GM18870 (cell line): ENCODE data around the gene DDB1.

Source experiments
- ATAC-seq: cut with Tn5 transposase; IDR thresholded peaks from one replicate; pipeline ENCODE4 v1.9.1; 2021; ENCODE audit warnings: moderate library complexity; ENCODE audit not compliant: unreplicated experiment

The DDB1 gene

GRCh38 chr11:61337706-61338470 is 5.0 kb upstream of the DDB1 start:
- no peak for ATAC-seq

DNA sequence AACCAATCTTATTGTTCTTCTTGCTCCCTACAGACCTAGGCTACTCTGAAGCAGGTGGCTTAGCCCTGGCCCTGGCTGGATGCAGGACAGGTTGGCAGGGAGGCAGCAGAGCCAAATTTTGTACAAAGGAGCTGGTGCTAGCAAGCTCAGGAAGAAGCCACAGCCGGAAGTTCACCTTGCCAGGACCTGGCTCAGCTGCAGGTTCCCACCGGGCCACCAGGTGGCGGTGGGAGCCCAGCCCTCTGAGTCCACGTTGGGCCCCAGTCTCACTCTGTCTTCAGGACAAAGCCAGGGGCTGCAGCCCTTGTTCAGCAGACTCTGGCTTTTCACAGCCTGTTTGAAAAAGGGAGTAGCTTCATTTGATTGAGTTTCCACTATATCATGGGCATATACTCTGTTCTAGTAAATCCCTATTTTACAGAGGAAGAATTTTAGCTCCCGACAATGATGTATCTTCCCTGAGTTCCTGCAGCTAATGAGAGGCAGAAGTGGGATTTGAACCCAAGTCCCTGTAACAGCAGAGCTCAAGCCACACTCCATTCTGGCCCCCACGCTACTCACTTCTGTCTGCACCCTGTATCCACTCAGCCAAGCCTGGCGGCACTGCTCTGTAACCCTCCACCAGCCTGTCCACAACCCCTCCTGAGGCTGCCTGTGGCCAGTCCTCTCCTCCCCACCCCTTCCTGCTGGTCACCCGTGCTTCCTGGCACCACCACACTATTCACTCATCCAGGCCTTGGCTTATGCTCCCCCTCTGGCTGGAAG is 3.4 kb upstream of the DDB1 start:
- ATAC-seq = no peak

GRCh38 chr11:61335355-61335710 is 2.4 kb upstream of the DDB1 start:
- ATAC-seq = no peak

GRCh38 chr11:61334434-61335354 is 1.8 kb upstream of the DDB1 start:
- ATAC-seq = no peak

DNA sequence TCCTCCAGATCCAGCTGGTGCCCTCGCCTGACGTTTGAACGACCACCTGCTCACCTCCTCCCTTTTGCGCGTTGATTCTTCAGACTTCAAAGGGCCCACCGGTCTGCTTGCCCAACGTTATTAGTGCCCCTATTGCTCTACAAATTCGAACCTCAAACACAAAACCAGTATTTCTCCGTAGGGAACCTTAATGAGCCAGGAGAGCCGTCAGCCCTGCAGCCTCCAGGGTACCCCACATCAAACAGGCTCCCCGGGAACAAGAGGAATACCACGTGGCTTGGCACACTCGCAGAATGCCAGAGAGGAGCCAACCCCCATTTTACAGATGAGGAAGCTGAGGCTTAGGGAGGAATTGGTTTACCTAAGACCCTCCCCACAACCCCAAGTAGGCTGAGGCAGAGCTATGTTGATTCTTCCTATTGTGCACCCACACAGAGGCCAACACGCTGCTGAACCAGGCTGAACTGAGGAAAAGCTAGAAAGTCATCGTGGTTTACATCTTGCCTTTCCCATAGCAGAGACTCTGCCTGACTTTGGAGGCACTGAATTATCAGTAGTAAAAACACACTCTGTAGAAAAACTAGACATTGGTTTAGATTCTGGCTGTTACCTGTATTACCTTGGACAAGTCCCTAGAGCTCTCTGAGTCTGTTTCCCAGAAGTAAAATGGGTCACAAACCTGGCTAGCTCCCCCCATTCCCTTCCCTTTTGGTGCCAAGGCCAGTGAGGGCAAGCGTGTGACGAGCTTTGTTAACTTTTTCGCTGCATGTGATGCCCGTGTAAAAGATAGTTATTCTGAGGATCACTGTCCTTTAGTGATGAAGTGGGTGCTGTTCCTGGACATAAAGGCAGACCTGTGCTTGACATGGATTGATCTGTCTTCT is 887 bp upstream of the DDB1 start:
- no peak for ATAC-seq

DNA sequence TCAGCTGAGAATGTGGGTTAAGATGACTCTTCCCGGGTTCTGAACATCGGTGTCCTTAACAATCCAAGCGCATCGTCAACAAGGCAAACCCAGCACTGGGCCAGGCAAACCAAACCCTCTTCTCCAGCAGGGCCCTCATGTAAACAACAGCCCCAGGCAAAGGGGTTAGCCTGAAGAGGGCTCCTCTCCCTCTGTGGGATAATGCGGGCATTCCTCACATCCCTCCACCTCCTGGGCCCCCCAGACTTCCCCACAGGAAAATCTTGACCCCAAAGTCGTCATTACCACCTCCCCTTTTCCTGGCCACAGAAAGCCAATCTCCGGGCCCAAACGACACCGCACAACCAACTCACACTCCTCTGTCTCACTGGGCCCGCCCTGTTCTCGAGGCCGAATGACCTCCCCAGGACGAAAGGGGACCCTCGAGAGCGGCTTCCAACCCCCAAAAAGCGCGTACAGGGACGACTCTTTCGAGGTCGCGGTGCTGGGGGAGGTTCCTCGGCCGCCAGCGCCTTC is 566 bp downstream of the DDB1 start:
- ATAC-seq = no peak

DNA sequence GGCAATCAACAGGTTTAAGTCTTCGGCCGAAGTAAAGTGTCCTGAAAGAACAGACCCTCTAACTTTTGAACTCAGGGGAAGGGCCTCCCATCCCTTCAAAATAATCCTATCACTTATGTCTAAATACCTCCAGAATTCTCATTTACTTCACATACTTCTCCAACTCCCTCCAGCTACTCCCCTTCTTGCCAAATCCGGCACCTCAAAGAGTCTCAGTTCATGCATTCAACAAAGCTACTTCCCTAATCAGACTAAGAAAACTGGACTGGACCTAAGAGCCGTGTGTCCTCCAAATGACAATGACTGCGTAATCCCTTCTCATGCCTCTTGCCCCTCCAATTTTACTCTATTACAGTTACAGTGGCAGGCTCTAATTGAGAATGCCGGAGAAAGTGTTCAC is 1.3 kb downstream of the DDB1 start:
- no peak for ATAC-seq

- ATAC-seq = no peak
These were observed 3.0 kb downstream of the DDB1 start for GRCh38 chr11:61329871-61330270.

DNA sequence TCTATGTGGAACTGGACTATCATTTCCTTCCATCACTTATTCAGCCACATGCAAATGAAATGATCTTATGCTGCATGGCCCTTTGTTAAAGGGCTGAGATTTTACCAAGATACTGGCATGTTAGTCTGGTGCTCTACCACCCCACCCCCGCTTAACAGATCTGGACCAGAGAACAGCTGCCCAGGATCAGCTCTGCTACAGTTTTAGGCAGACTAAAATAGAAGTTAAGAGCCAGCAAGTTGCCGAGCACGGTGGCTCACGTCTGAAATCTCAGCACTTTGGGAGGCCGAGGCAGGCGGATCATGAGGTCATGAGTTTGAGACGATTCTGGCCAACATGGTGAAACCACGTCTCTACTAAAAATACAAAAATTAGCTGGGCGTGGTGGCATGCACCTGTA is 4.6 kb downstream of the DDB1 start:
- ATAC-seq = no peak

DNA sequence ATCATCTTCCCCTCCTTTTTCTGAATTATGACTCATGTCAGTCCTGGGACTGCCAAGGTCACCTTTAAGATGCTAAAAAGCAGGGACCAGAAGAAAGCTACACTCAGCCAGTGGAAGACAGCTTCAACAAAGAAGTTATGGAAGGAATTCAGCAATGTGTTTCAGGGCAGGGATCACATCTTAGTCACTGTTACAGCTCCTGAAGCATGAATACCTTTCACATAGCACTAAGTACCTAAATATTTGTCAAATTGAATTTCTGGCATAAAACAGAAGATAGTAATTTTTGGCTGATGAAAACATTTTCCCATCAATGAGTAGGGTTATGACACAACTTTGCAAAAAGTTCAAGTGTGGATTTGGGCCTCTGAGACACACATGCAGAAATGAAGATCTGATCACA is 5.2 kb downstream of the DDB1 start:
- ATAC-seq = no peak

DNA sequence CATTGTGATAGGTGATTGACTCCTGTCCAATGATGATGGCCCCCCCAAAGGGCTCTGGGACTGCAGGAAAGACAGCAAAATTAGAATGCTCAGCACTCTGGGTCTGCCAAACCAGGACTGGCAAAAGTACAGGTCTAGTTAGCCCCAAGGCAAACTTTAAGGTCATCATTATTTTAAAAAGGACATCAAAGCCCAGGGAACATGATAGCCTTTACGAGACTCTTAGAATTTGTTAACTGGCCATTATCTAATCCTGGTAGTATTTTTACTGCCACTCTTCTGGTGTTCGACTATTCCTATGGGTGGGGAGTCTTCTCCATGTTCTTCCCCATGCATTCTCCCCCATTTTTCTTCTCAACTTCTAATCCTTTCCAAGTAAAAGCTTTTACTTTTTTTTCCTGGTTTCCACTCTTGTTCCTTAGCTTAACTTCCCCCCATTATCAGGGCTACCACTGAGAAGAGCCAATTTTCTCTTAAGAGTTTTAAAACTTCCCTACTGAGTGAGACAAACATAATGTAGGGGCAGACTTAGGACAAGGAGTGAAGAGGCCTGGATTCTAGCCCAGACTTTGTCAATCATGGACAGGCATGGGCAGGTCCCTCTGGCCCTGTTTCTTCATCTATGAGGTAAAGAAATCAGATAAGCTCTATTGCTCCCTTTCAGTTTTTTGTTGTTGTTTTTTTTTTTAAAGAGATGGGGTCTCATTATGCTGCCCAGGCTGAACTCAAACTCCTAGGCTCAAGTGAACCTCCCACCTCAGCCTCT is 7.1 kb downstream of the DDB1 start:
- no peak for ATAC-seq

DNA sequence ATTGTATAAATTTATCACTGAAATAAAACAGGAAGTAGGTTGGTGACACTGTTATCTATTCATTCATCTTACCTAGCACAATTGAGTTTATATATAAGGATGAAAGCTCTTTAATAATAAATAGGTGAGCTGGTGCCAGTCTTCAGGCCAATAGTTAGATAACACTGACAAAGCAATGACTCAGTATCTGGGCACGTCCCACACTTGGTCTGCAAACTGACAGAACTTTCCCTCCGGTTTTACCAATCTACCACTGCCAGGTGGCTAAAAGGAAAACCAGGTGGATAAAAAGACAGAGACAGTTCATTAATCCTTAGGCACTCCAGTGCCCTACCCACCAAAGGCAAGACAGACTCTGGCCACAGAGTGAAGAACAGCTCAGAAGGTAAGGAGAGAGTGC is 17.6 kb downstream of the DDB1 start:
- no peak for ATAC-seq

GRCh38 chr11:61310749-61311148 is 22.2 kb downstream of the DDB1 start:
- ATAC-seq = no peak

GRCh38 chr11:61309739-61310138 is 23.2 kb downstream of the DDB1 start:
- ATAC-seq = no peak

DNA sequence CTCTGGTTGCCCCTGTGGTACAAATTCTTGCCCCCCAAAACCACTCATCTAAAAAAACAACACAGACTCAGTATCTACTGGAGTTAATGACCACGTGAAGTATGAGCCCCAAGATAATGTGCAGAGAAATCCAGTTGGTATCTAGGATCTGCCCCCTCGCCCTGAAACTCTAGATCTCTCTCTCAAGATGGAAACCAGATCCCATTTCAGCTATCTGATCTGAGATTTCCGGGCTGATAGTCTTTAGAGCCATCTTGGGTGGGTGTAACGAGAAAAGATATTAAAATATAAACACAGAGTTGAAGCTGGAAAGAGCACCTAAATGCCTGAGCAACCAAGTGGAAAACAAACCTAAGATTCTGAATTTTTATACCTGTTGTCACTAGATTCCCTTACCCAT is 23.8 kb downstream of the DDB1 start:
- ATAC-seq = no peak

DNA sequence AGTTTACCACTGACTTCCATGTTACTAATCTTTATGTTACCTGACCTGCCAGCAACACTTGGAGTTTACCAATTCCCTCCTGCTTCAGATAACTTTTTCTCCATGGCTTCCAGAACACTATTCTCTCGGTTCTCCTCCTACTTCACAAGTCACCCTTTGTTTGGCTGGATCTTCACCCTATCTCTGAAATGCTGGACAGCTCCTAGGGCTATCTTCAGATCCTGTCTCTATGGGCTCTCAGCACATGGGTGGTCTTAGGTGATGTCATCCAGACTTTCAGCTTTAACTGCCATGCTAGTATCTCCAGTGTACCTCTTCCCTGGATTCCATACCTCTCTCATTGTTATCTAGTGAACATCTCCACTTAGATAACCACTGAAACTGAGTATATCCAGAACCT is 25.6 kb downstream of the DDB1 start:
- ATAC-seq = no peak

- no peak for ATAC-seq
These were observed 26.7 kb downstream of the DDB1 start for GRCh38 chr11:61306221-61306620.

- ATAC-seq = no peak
These were observed 27.5 kb downstream of the DDB1 start for GRCh38 chr11:61305417-61305816.

DNA sequence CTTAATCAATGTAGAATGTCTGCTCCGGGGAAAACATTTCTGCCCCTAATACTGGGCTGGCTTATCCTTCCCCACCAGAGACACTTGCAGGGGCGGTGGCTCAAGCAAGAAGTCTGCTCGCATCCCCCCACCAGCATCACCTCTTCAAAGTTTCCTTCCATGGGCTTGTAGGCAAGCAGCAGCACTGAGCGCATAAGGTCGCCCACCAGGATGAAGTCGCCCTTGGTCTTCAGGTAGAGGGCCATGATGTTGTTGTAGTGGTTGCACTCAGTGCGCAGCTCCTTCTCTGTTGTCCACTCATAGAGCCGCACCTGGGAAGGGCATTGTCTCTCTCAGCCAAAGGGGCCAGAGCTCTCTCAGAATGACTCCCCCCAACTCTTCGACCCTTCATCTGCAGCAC is 29.2 kb downstream of the DDB1 start:
- ATAC-seq = no peak

DNA sequence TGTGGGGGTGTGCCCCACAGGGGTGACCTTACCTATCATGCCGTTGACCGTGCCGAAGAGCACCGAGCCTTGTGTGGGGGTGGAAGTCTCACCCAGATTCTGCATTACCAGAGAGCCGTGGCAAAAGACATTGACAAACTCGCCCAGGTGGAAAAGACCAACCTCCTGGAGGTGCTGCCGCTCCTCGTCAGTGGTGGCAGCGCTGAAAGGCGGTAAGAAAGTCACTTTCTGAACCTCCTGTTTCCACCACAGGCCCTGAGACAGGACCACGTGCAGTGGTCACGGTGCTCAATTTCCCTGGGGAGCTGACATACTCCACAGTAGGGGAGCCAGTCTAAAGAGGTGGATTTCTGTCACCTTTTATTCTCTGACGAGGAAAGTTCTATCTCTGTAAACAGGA is 30.4 kb downstream of the DDB1 start:
- ATAC-seq = no peak
